KMS-11 (cell line): Measurements from ENCODE around the gene NPTXR.

Experiments used
- H2AFZ ChIP-seq: fragments of 200-600 bp; sonication (generic); 2 replicates; pipeline ENCODE4 v1.6.1; 2016; ENCODE audit warnings: antibody characterized with exemption, mixed run types, low read depth
- H3K27ac ChIP-seq: fragments of 200-600 bp; sonication (generic); 2 replicates; pipeline ENCODE4 v1.6.1; 2016; ENCODE audit warnings: mild to moderate bottlenecking, mixed run types
- H3K27me3 ChIP-seq: fragments of 200-600 bp; sonication (generic); 2 replicates; pipeline ENCODE4 v1.6.1; 2017; ENCODE audit warnings: mild to moderate bottlenecking, low read depth, mixed run types, moderate library complexity; ENCODE audit not compliant: insufficient read depth
- H3K36me3 ChIP-seq: fragments of 200-600 bp; sonication (generic); 2 replicates; pipeline ENCODE4 v1.6.1; 2017; ENCODE audit warnings: mild to moderate bottlenecking, mixed run types; ENCODE audit not compliant: insufficient read depth
- H3K4me1 ChIP-seq: fragments of 200-600 bp; sonication (generic); 2 replicates; pipeline ENCODE4 v1.6.1; 2016; ENCODE audit warnings: mild to moderate bottlenecking, low read depth, mixed run types; ENCODE audit not compliant: poor library complexity, severe bottlenecking
- H3K4me2 ChIP-seq: fragments of 200-600 bp; sonication (generic); 2 replicates; pipeline ENCODE4 v1.7.0; 2016; ENCODE audit warnings: mild to moderate bottlenecking, mixed run types
- H3K4me3 ChIP-seq: fragments of 200-600 bp; sonication (generic); IDR thresholded peaks from 2 replicates; pipeline ENCODE4 v1.6.1; 2017; ENCODE audit warnings: low read depth, low read length, mixed read lengths; ENCODE audit not compliant: insufficient read depth
- H3K79me2 ChIP-seq: fragments of 200-600 bp; sonication (generic); 2 replicates; pipeline ENCODE4 v1.6.1; 2016; ENCODE audit warnings: low read depth, mixed run types; ENCODE audit not compliant: insufficient read depth
- H3K9ac ChIP-seq: fragments of 200-600 bp; sonication (generic); 2 replicates; pipeline ENCODE4 v1.6.1; 2016; ENCODE audit warnings: mild to moderate bottlenecking, mixed run types
- H4K20me1 ChIP-seq: fragments of 200-600 bp; sonication (generic); 2 replicates; pipeline ENCODE4 v1.6.1; 2016; ENCODE audit warnings: mild to moderate bottlenecking, mixed run types; ENCODE audit not compliant: insufficient read depth
- CTCF ChIP-seq: fragments of 200-600 bp; sonication (generic); conservative IDR thresholded peaks from 2 replicates; pipeline ENCODE4 v1.6.1; 2017; ENCODE audit warnings: low read depth, mild to moderate bottlenecking, antibody characterized with exemption, low read length, moderate library complexity, mixed read lengths

The NPTXR gene

GRCh38 chr22:38783095-38783615, 60.7 kb downstream of the NPTXR start:
- Histone ChIP-seq H4K20me1 (no peaks in the 10 kb centered on the region), H3K27ac (no peak overlapping the region), H3K27me3 (no peaks in the 10 kb centered on the region), H2AFZ (no peak overlapping the region), H3K4me2 (no peak overlapping the region), H3K4me1 (no peaks in the 10 kb centered on the region), H3K9ac (no peak overlapping the region), H3K36me3 (no peaks in the 10 kb centered on the region), H3K4me3 (no peak overlapping the region), H3K79me2 (no peaks in the 10 kb centered on the region)
- no peak for TF ChIP-seq CTCF

- Histone ChIP-seq H3K27ac (no peak overlapping the region), H3K4me2 (no peak overlapping the region), H3K9ac (no peak overlapping the region), H3K4me3 (no peak overlapping the region), H3K79me2 (no peaks in the 10 kb centered on the region), H3K27me3 (no peaks in the 10 kb centered on the region), H4K20me1 (no peaks in the 10 kb centered on the region), H3K4me1 (no peaks in the 10 kb centered on the region), H3K36me3 (no peaks in the 10 kb centered on the region), H2AFZ (no peak overlapping the region)
- no peak for TF ChIP-seq CTCF
Observed at GRCh38 chr22:38782402-38783094, 61.3 kb downstream of the NPTXR start.

- Histone ChIP-seq H3K36me3 (no peaks in the 10 kb centered on the region), H3K79me2 (no peaks in the 10 kb centered on the region), H3K27ac (no peak overlapping the region), H3K4me3 (no peak overlapping the region), H3K27me3 (no peaks in the 10 kb centered on the region), H3K4me2 (no peak overlapping the region), H3K4me1 (no peaks in the 10 kb centered on the region), H2AFZ (no peak overlapping the region), H4K20me1 (no peaks in the 10 kb centered on the region), H3K9ac (no peak overlapping the region)
- no peak for TF ChIP-seq CTCF
Observed at GRCh38 chr22:38781033-38781432, 62.8 kb downstream of the NPTXR start.

- H3K9ac ChIP-seq: no peak overlapping the region
- H3K4me3 ChIP-seq: no peak overlapping the region
- H3K79me2 ChIP-seq: no peaks in the 10 kb centered on the region
- H3K4me2 ChIP-seq: no peak overlapping the region
- H3K27ac ChIP-seq: no peak overlapping the region
- TF ChIP-seq CTCF: no peak
- H3K36me3 ChIP-seq: no peaks in the 10 kb centered on the region
- H3K27me3 ChIP-seq: no peaks in the 10 kb centered on the region
- peaks cover 3% of the 10 kb centered on the region for H3K4me1 ChIP-seq
- no peaks in the 10 kb centered on the region for H4K20me1 ChIP-seq
- no peak overlapping the region for H2AFZ ChIP-seq
Observed at GRCh38 chr22:38777087-38777671, 66.6 kb downstream of the NPTXR start.
